Skeletal muscle satellite cell (primary cell): ENCODE data around the gene NEXMIF.
"Not testable (repeated sequence)": the region's sequence is repeated elsewhere in the genome, so short reads cannot be mapped to it uniquely, and the experiment has no call there.

ENCODE experiments used
- H3K27me3 ChIP-seq: 2 replicates; pipeline ENCODE4 v1.7.0; 2013; ENCODE audit warnings: low read length; ENCODE audit not compliant: control insufficient read depth, insufficient read depth
- H3K36me3 ChIP-seq: 2 replicates; pipeline ENCODE4 v1.7.0; 2013; ENCODE audit warnings: mild to moderate bottlenecking, control low read depth, low read length; ENCODE audit not compliant: insufficient read depth
- H3K4me1 ChIP-seq: 2 replicates; pipeline ENCODE4 v1.7.0; 2013; ENCODE audit warnings: low read length; ENCODE audit not compliant: control insufficient read depth, insufficient read depth
- H3K4me2 ChIP-seq: 2 replicates; pipeline ENCODE4 v1.7.0; 2013; ENCODE audit warnings: mild to moderate bottlenecking, low read length
- H3K4me3 ChIP-seq: 2 replicates; pipeline ENCODE4 v1.7.0; 2013; ENCODE audit warnings: low read length
- H3K9ac ChIP-seq: 2 replicates; pipeline ENCODE4 v1.7.0; 2013; ENCODE audit warnings: mild to moderate bottlenecking, low read depth, low read length, moderate library complexity
- H3K9me3 ChIP-seq: replicated peaks from 2 replicates; pipeline ENCODE4 v1.7.0; 2013; ENCODE audit warnings: mild to moderate bottlenecking, control low read depth, low read length

NEXMIF gene

DNA sequence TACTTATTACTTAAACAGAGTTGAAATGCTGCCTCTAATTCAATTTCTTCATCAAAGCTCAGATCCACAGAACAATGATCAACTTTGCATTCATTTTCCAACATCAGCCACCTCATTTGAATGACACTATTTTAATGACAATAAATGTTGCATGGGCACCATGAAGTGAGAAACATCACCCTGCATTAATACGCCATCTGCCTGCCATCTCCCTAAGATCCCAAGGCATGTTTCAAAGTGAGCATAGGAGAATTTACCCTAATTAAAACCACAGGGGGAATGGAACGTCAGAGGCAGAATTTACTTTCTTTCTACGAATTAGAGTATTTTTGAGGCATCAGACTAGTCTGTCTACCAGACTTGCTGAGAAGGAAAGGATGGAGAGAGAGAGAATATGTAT, 32.7 kb downstream of the NEXMIF start:
- H3K4me1 ChIP-seq, result no peaks in the 10 kb centered on the region
- H3K27me3 ChIP-seq, result no peaks in the 10 kb centered on the region
- H3K36me3 ChIP-seq, result no peaks in the 10 kb centered on the region
- no peaks in the 10 kb centered on the region for H3K9me3 ChIP-seq
- no peak overlapping the region for H3K4me2 ChIP-seq
- no peak overlapping the region for H3K9ac ChIP-seq
- H3K4me3 ChIP-seq, result no peak overlapping the region

DNA sequence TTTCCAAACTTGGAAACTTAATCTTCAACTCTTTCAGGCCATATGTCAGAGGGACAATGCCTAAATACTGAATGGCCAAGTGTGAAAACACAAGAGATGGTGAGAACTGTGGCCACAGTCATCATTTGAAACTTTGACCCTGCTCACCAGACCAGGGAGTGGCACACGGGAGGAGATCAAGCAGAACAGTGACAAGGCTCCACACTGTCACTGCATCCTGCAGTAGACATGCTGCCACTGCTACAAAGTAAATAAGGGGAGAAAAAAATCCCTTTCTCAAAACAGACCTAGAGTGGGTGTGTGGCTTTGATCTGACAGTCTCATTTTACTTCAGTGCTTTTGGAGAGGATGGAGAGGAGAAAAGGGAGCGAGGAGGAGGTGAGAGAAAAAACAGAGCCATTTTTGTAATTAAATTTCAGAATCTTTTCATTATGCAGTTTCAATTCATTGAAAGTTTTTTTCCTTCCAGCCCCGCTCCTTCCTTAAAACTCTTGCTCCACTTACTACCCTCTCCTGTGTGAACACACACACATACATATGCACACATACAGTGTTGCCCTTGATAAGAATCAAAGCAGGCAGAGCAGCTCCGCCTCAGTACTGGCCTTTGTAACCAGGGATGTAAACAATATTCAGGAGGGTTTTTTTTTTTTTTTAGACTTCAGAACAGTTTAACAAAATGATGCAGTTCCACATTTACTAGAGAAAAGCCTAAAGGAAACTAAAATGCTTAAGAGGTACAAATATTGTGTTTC, 34.4 kb downstream of the NEXMIF start:
- Histone ChIP-seq H3K36me3 (no peaks in the 10 kb centered on the region), H3K4me1 (no peaks in the 10 kb centered on the region), H3K9ac (no peak overlapping the region), H3K4me2 (no peak overlapping the region), H3K9me3 (no peaks in the 10 kb centered on the region), H3K4me3 (no peak overlapping the region), H3K27me3 (no peaks in the 10 kb centered on the region)

DNA sequence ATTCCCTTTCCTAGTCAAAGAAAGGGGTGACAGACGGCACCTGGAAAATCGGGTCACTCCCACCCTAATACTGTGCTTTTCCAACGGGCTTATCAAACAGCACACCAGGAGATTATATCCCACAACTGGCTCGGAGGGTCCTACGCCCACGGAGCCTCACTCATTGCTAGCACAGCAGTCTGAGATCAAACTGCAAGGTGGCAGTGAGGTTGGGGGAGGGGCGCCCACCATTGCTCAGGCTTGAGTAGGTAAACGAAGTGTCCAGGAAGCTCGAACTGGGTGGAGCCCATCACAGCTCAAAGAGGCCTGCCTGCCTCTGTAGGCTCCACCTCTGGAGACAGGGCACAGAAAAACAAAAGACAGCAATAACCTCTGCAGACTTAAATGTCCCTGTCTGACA, 42.9 kb downstream of the NEXMIF start:
- not testable (repeated sequence) for H3K4me1 ChIP-seq

DNA sequence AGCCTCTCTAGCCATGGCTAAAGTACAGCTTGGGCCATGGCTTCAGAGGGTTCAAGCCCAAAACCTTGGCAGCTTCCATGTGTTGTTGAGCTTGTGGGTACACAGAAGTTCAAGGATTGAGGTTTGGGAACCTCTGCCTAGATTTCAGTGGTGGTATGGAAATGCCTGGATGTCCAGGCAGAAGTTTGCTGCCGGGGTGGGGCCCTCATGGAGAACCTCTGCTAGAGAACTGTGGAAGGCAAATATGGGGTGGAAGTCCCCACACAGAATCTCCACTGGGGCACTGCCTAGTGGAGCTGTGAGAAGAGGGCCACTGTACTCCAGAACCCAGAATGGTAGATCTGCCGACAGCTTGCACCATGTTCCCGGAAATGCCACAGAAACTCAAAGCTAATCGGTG, 59.5 kb downstream of the NEXMIF start:
- Histone ChIP-seq H3K4me1 (no peaks in the 10 kb centered on the region), H3K4me3 (no peak overlapping the region), H3K9me3 (peaks cover 3% of the 10 kb centered on the region), H3K36me3 (no peaks in the 10 kb centered on the region), H3K9ac (no peak overlapping the region), H3K4me2 (no peak overlapping the region), H3K27me3 (no peaks in the 10 kb centered on the region)

More for the DNA sequence above, 42.9 kb downstream of the NEXMIF start:
- H3K27me3 ChIP-seq, H3K4me3 ChIP-seq, H3K9me3 ChIP-seq, H3K36me3 ChIP-seq, H3K4me2 ChIP-seq, H3K9ac ChIP-seq: not testable (repeated sequence)

DNA sequence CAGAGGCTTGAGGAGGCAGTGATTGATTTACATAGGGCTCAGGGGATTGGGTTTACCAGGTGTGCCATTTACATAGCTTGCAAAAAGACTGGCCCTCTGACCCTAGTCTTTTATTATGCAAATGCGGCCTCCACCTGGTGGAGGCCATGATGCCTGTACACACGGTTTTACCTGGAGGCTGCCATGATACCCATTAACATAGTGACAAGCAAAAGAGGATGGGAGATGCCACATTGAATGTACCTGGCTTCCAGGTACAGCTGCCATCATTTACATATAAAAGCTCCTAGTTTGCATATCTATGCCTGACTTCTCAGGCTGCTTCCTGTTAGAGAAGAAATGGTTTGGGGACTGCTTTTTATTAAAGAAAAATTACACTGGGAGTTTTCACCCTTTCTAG, 72.0 kb downstream of the NEXMIF start:
- Histone ChIP-seq H3K4me2 (no peak overlapping the region), H3K4me1 (no peaks in the 10 kb centered on the region), H3K27me3 (no peaks in the 10 kb centered on the region), H3K9me3 (peaks cover 17% of the 10 kb centered on the region), H3K36me3 (no peaks in the 10 kb centered on the region), H3K4me3 (no peak overlapping the region), H3K9ac (no peak overlapping the region)

DNA sequence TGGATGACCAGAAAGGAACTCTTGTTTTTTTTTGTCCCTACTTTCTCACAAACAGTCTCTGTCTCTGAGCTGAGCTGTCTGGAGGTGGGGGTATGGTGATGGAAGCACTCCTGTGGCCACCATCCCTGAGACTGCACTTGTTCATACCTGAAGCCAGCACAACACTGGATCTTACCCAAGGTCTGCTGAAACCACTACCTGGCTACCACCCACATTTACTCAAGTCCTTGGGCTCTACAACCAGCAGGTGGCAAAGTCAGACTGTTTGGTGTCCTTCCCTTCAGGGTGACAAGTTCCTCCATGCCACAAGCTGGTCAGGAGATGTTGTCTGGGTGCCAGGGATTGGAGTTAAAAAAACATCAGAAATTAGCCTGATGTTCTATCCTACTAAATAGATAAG, 89.7 kb downstream of the NEXMIF start:
- H3K4me1 ChIP-seq, result no peaks in the 10 kb centered on the region
- no peak overlapping the region for H3K9ac ChIP-seq
- no peaks in the 10 kb centered on the region for H3K9me3 ChIP-seq
- no peaks in the 10 kb centered on the region for H3K36me3 ChIP-seq
- H3K4me2 ChIP-seq, result no peak overlapping the region
- no peaks in the 10 kb centered on the region for H3K27me3 ChIP-seq
- no peak overlapping the region for H3K4me3 ChIP-seq

DNA sequence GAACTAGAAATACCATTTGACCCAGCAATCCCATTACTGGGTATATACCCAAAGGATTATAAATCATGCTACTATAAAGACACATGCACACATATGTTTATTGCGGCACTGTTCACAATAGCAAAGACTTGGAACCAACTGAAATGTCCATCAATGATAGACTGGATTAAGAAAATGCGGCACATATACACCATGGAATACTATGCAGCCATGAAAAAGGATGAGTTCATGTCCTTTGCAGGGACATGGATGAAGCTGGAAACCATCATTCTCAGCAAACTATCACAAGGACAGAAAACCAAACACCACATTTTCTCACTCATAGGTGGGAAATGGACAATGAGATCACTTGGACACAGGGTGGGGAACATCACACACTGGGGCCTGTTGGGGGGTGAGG, 105.5 kb downstream of the NEXMIF start:
- H3K27me3 ChIP-seq, H3K4me2 ChIP-seq, H3K4me3 ChIP-seq, H3K4me1 ChIP-seq, H3K36me3 ChIP-seq, H3K9me3 ChIP-seq, H3K9ac ChIP-seq: not testable (repeated sequence)

DNA sequence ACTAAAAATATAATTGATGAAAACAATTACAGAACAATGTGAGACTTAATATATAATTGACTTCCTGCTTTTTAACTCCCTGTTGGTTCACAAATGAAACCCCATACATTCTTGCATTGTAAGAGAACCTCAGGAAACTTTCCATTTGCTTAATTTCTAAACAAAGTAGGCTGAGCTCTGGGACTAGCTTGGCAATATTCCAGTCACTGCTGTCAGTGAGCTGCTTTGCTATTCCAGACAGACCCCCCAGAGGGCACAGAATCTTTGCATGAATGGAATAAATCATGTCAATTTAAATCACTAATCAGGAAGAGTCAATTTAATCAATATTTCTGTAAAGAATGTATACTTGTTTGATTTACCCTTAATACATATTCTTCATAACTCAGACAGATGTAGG, 110.6 kb downstream of the NEXMIF start:
- H3K4me3 ChIP-seq, result no peak overlapping the region

DNA sequence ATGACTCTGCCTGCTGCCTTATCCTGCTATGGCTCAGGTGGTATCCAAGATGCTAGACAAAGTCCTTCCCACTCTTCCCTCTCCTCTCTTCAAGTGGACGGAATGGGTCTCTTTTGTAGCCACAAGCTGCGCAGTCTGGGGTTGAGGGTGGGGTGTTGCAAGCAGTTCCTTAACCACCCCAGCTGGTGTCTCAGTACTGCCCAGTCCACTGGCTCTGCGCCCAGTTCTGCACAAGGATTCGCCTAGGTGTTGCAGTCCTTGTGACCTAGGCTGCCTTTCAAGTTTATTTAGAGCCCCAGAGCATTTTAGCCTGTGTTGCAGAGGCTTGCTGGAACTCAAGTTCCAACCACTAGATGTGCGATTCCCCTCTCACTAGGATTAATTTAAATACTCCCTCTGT, 120.7 kb downstream of the NEXMIF start:
- H3K9ac ChIP-seq, result no peak overlapping the region

More for the DNA sequence above, 110.6 kb downstream of the NEXMIF start:
- Histone ChIP-seq H3K9me3 (no peaks in the 10 kb centered on the region), H3K36me3 (no peaks in the 10 kb centered on the region), H3K9ac (no peak overlapping the region), H3K4me1 (no peaks in the 10 kb centered on the region), H3K27me3 (peaks cover 5% of the 10 kb centered on the region), H3K4me2 (no peak overlapping the region)

DNA sequence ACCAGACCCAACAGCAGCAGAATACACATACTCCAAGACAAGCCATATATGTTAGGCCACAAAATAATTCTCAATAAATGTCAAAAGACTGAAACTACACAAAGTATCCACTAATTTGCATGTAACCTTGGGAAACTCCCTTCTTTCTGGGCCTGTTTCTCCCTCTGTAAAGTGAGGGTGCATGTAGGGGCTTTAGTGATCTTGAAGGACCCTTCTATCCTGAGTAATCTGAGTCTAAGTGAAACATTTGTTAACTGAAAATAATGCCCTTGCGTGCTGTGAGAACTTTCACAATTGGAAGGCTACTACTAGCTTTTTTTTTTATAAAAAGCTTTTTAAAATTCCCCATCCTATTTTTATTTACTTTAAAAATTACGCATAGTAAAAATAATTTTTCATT, 125.2 kb downstream of the NEXMIF start:
- no peak overlapping the region for H3K4me3 ChIP-seq
- peaks cover 2% of the 10 kb centered on the region for H3K27me3 ChIP-seq
- no peaks in the 10 kb centered on the region for H3K36me3 ChIP-seq
- H3K9me3 ChIP-seq, result no peaks in the 10 kb centered on the region
- H3K9ac ChIP-seq, result no peak overlapping the region
- no peak overlapping the region for H3K4me2 ChIP-seq
- no peaks in the 10 kb centered on the region for H3K4me1 ChIP-seq

More for the DNA sequence above, 120.7 kb downstream of the NEXMIF start:
- H3K4me1 ChIP-seq, result no peaks in the 10 kb centered on the region
- no peaks in the 10 kb centered on the region for H3K9me3 ChIP-seq
- no peak overlapping the region for H3K4me3 ChIP-seq
- no peak overlapping the region for H3K4me2 ChIP-seq
- H3K27me3 ChIP-seq, result no peaks in the 10 kb centered on the region
- H3K36me3 ChIP-seq, result no peaks in the 10 kb centered on the region

DNA sequence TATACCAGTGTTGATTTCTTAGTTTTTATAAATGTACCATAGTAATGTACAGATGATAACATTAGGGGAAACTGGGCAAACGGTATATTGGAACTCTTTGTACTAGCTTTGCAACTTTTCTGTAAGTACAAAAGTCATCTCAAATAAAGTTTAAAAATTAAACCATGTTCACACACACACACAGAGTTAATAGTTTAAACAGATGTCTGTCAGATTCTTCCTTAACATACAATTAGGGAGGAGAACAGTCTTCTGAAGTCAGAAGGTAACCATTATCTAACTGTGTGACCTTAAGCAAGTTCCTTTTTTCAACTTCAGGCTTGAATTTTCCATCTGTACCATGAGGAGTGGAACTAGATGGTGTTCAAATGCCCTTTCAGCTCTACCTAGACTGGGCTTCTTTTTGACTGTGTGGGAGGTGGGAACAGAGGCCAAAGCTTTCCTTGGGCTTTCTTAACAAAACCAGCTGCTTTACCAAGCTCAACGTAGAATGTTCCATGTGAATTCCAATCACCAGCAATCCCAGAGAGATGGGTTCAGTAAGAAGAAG, 127.8 kb downstream of the NEXMIF start:
- Histone ChIP-seq H3K27me3 (peaks cover 2% of the 10 kb centered on the region), H3K9ac (no peak overlapping the region), H3K9me3 (no peaks in the 10 kb centered on the region), H3K4me3 (no peak overlapping the region), H3K4me1 (no peaks in the 10 kb centered on the region), H3K36me3 (no peaks in the 10 kb centered on the region), H3K4me2 (no peak overlapping the region)

DNA sequence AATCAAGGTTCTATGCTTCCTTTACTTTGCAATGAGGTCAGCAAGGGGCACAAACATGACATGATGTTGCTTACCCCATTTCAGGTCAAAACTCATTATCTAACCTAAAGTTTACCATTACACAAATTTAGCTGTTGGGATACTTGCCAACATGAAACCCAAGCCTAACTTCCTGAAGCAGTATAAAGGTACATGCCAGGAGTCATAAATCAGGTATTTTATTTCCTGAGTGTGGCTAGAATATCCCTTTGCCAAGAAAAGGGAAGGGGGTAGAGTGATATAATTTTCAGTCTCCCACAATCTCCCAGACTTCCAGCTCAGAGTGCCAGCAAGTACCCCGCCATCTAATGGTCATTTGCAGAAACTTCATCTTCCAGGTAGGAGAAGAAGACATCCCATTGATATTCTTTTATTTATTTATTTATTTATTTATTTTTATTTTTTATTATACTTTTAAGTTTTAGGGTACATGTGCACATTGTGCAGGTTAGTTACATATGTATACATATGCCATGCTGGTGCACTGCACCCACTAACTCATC, 136.6 kb downstream of the NEXMIF start:
- Histone ChIP-seq H3K9ac (no peak overlapping the region), H3K4me3 (no peak overlapping the region), H3K27me3 (no peaks in the 10 kb centered on the region), H3K4me1 (no peaks in the 10 kb centered on the region), H3K36me3 (no peaks in the 10 kb centered on the region), H3K9me3 (no peaks in the 10 kb centered on the region), H3K4me2 (no peak overlapping the region)
